Ovary (tissue), 9 donors: ENCODE results near the gene GRIN2A. TPM values are rescaled to one million over a fixed set of nuclear protein-coding genes. Genes with fewer than 3 reads are reported as not detected.

Source experiments
- DNase-seq, 5 donors: peaks; one replicate each; pipeline ENCODE4 v3.0.0-alpha.2; 2019 to 2020
- H3K27ac ChIP-seq, 2 donors: fragments of 200-600 bp; one replicate each; pipeline versions ENCODE4 v1.5.1 to v1.8.0; 2019 to 2022
- H3K27me3 ChIP-seq: fragments of 200-600 bp; one replicate; pipeline ENCODE4 v1.8.0; 2022
- H3K36me3 ChIP-seq: fragments of 200-600 bp; sonication (generic); one replicate; pipeline ENCODE4 v1.5.1; 2019
- H3K4me1 ChIP-seq: one replicate; pipeline ENCODE4 v1.8.1; 2013; ENCODE audit warnings: mild to moderate bottlenecking, moderate library complexity; ENCODE audit not compliant: insufficient read depth
- H3K4me3 ChIP-seq: fragments of 200-600 bp; sonication (generic); one replicate; pipeline ENCODE4 v1.5.1; 2017
- H3K9me3 ChIP-seq, 2 donors: fragments of 200-600 bp in 1 of 2; sonication (generic) in 1 of 2; one replicate each; pipeline versions ENCODE4 v1.5.1 to v1.8.1; 2013 to 2019; ENCODE audit warnings: mild to moderate bottlenecking in 1 of 2, moderate library complexity in 1 of 2
- EP300 ChIP-seq: sonication (generic); formaldehyde crosslinking; IDR thresholded peaks from one replicate; pipeline ENCODE4 v1.6.1; 2017; ENCODE audit warnings: antibody characterized with exemption
- POLR2A ChIP-seq: fragments of 450-650 bp; IDR thresholded peaks from one replicate; pipeline ENCODE4 v1.6.1; 2017; ENCODE audit warnings: antibody characterized with exemption, mild to moderate bottlenecking, moderate library complexity
- WGBS, 3 donors: extraction: QIAGEN DNeasy Blood & Tissue Kit in 1 of 3; methylation state at CpG; one replicate each; pipeline versions ENCODE4 v1.1.5 to v1.1.7; 2013 to 2017; 5-methylcytosine and 5-hydroxymethylcytosine counted together
- intact Hi-C, 4 donors: fragments of 100-400 bp; cut with DNase I; formaldehyde crosslinking; loops; one replicate each; pipeline versions ENCODE4 v1.11.0 to v1.15.1; 2022 to 2023
- polyA plus RNA-seq, 2 donors: library from polyadenylated mRNA; stranded (reverse); fragments of 200-250 nt in 1 of 2; fragments of 350-450 nt in 1 of 2; fragmentation: Illumina TruSeq in 1 of 2; extraction: RNeasy Lipid Tissue Mini Kit (QIAGEN cat#74804) in 1 of 2; gene quantifications; one replicate each; pipeline ENCODE4 v1.2.3, GENCODE V29; 2013 to 2014
- total RNA-seq, 7 donors: library from RNA; depleted of rRNA in 2 of 7; stranded (reverse); fragments of >200 nt in 2 of 7; fragmentation: NEBNext Ultra II Directional in 3 of 7; extraction: Animal tissue kit (Norgen Biotek cat#: 25700) in 3 of 7; gene quantifications; one replicate each; pipeline versions ENCODE4 v1.1.0 to v1.2.4, GENCODE V29; 2016 to 2023
- TF ChIP-seq, protein P1 (sequence below), 3 donors: fragments of 450-650 bp in 2 of 3; fragments of 200-600 bp in 1 of 3; IDR thresholded peaks; one replicate each; pipeline versions ENCODE4 v1.5.1 to v1.8.0; 2016 to 2022; ENCODE audit warnings: antibody characterized with exemption in 3 of 3, mild to moderate bottlenecking in 1 of 3
- donor health status: DM: no; HTN: no; CAD: no; lungs with moderate emphysema.
- donor health status: DM: no; HTN: no; CAD: no.
- donor health status: Bipolar disorder and iron deficiency.
- donor health status: DM: yes; HTN: yes; CAD: no.
- donor health status: DM: no; HTN: no; CAD: no.
- donor health status: DM: yes; HTN: yes; CAD: no.

Gene GRIN2A
- total and polyA plus RNA-seq, 9 donors: 0.08 to 5.4 (median 0.57) TPM; not detected in 1

DNA sequence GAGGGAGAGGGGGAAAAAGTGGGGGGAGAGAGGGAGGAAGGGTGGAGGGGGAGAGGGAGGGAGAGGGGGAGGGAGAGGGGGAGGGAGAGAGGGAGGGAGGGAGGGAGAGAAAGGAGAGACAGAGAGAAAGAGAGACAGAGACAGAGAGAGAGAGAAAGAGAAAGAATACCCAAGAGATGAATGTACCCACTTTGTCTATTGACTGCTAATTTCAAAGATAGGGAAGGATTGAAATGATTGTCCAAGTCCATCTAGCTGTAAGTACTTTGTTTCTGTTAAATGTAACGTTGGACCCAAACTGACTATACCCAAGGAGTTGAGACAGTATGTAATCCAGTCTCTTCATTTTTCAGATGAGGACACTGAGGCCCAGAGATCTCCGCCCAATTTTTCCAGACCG lies 374.9 kb downstream of the GRIN2A start:
- intact Hi-C loops: no loop called here
- Histone ChIP-seq H3K36me3 (no peaks in the 10 kb centered on the region), H3K27me3 (no peaks in the 10 kb centered on the region), H3K4me3 (no peak overlapping the region), H3K27ac (no peak overlapping the region), H3K9me3 (no peaks in the 10 kb centered on the region), H3K4me1 (no peaks in the 10 kb centered on the region)
- WGBS, 3 donors: 81 to 89% (median 88%) methylated on average over 3 of the region's 3 CpGs
- TF ChIP-seq, protein P1, sequence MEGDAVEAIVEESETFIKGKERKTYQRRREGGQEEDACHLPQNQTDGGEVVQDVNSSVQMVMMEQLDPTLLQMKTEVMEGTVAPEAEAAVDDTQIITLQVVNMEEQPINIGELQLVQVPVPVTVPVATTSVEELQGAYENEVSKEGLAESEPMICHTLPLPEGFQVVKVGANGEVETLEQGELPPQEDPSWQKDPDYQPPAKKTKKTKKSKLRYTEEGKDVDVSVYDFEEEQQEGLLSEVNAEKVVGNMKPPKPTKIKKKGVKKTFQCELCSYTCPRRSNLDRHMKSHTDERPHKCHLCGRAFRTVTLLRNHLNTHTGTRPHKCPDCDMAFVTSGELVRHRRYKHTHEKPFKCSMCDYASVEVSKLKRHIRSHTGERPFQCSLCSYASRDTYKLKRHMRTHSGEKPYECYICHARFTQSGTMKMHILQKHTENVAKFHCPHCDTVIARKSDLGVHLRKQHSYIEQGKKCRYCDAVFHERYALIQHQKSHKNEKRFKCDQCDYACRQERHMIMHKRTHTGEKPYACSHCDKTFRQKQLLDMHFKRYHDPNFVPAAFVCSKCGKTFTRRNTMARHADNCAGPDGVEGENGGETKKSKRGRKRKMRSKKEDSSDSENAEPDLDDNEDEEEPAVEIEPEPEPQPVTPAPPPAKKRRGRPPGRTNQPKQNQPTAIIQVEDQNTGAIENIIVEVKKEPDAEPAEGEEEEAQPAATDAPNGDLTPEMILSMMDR (IDR thresholded peaks at IDR 0.05): no peak
- no peak for TF ChIP-seq EP300
- no peak for TF ChIP-seq POLR2A
- no peak for DNase-seq

GRCh38 chr16:9805109-9805508 lies 377.1 kb downstream of the GRIN2A start:
- intact Hi-C loops: no loop called here
- Histone ChIP-seq H3K36me3 (no peaks in the 10 kb centered on the region), H3K27me3 (no peaks in the 10 kb centered on the region), H3K9me3 (no peaks in the 10 kb centered on the region), H3K4me3 (no peak overlapping the region), H3K27ac (no peak overlapping the region), H3K4me1 (no peaks in the 10 kb centered on the region)
- TF ChIP-seq POLR2A: no peak
- TF ChIP-seq EP300: no peak
- TF ChIP-seq, protein P1 (IDR thresholded peaks at IDR 0.05): no peak
- DNase-seq: no peak
- 83 to 87% (median 83%) methylated on average over 2 of the region's 2 CpGs for WGBS, 3 donors

- Histone ChIP-seq H3K36me3 (no peaks in the 10 kb centered on the region), H3K4me3 (no peak overlapping the region), H3K27ac (no peak overlapping the region), H3K4me1 (no peaks in the 10 kb centered on the region), H3K27me3 (no peaks in the 10 kb centered on the region), H3K9me3 (no peaks in the 10 kb centered on the region)
- 85 to 93% (median 89%) methylated on average over 1 of the region's 1 CpG for WGBS, 3 donors
- no peak for DNase-seq
- intact Hi-C loops: no loop called here
- TF ChIP-seq POLR2A (no peak), EP300 (no peak)
- TF ChIP-seq, protein P1 (IDR thresholded peaks at IDR 0.05): no peak
These were observed 380.1 kb downstream of the GRIN2A start for GRCh38 chr16:9802160-9802559.

GRCh38 chr16:9801651-9802050 lies 380.6 kb downstream of the GRIN2A start:
- no peaks in the 10 kb centered on the region for H3K9me3 ChIP-seq
- 89 to 96% (median 93%) methylated on average over 1 of the region's 1 CpG for WGBS, 3 donors
- H3K4me3 ChIP-seq: no peak overlapping the region
- no peak for DNase-seq
- no peaks in the 10 kb centered on the region for H3K36me3 ChIP-seq
- H3K4me1 ChIP-seq: no peaks in the 10 kb centered on the region
- no peak for TF ChIP-seq EP300
- no peak for TF ChIP-seq POLR2A
- TF ChIP-seq, protein P1 (IDR thresholded peaks at IDR 0.05): no peak
- intact Hi-C loops: no loop called here
- no peak overlapping the region for H3K27ac ChIP-seq
- H3K27me3 ChIP-seq: no peaks in the 10 kb centered on the region
